ENCODE results near the gene TP63. TPM values are rescaled to one million over a fixed set of nuclear protein-coding genes. Genes with fewer than 3 reads are reported as not detected.

The TP63 gene
- total RNA-seq, 1 experiment from 2014 or later = 3.6 TPM

GRCh38 chr3:189699885-189700284 lies 68.7 kb downstream of the TP63 start:
- H3K79me2 ChIP-seq (ENCODE audit: low read depth) = no peaks in the 10 kb centered on the region
- H3F3A ChIP-seq (ENCODE audit: insufficient read depth, low read depth) = no peaks in the 10 kb centered on the region

GRCh38 chr3:189702066-189702646 lies 71.0 kb downstream of the TP63 start:
- H3K4me2 ChIP-seq = no peak overlapping the region
- DNase-seq = no peak
- H3K9me3 ChIP-seq (ENCODE audit: insufficient read depth, low read depth) = peaks cover 7% of the 10 kb centered on the region; the same call in 1 of the 2 replicates
- H2AFZ ChIP-seq = no peak overlapping the region
- TF ChIP-seq EZH2 (IDR thresholded peaks at IDR 0.05; ENCODE audit: low read depth) (no peak), CTCF (conservative IDR thresholded peaks at IDR 0.05) (no peak)
- no peaks in the 10 kb centered on the region for H3K79me2 ChIP-seq (ENCODE audit: low read depth)
- BruUV-seq (replicated peaks) = no TSS peak
- CTCF ChIA-PET = no interaction called here
- intact Hi-C loops (cut with micrococcal nuclease; ENCODE audit: unreplicated experiment) = no loop called here
- no peak overlapping the region for H3K27ac ChIP-seq
- H3K4me3 ChIP-seq = no peak overlapping the region
- no peaks in the 10 kb centered on the region for H3K4me1 ChIP-seq (replicated peaks; ENCODE audit: insufficient read depth)
- no peaks in the 10 kb centered on the region for H3K27me3 ChIP-seq (ENCODE audit: insufficient read depth, low read depth)
- H3K36me3 ChIP-seq (ENCODE audit: low read depth) = no peaks in the 10 kb centered on the region
- H3F3A ChIP-seq (ENCODE audit: insufficient read depth, low read depth) = no peaks in the 10 kb centered on the region
- H4K20me1 ChIP-seq (ENCODE audit: insufficient read depth) = no peaks in the 10 kb centered on the region
- H3K9me2 ChIP-seq (ENCODE audit: insufficient read depth) = no peaks in the 10 kb centered on the region; the same call in 1 of the 2 replicates
- POLR2A ChIA-PET (ENCODE audit: unreplicated experiment) = interaction anchor here (0.7 kb wide), 1 partner anchor 365 kb away, joined by 3 read pairs; no protein-coding TSS in a partner anchor

More at GRCh38 chr3:189699885-189700284, 68.7 kb downstream of the TP63 start:
- CTCF ChIA-PET = no interaction called here
- DNase-seq = peak in 1 of 2 experiments; percentile 13
- Histone ChIP-seq H4K20me1 (ENCODE audit: insufficient read depth) (no peaks in the 10 kb centered on the region), H3K9me3 (ENCODE audit: insufficient read depth, low read depth) (peaks cover 12% of the 10 kb centered on the region; the same call in 1 of the 2 replicates), H3K27ac (no peak overlapping the region), H3K27me3 (ENCODE audit: insufficient read depth, low read depth) (no peaks in the 10 kb centered on the region), H3K9me2 (ENCODE audit: insufficient read depth) (no peaks in the 10 kb centered on the region), H3K4me3 (no peak overlapping the region), H2AFZ (no peak overlapping the region), H3K36me3 (ENCODE audit: low read depth) (no peaks in the 10 kb centered on the region), H3K4me1 (replicated peaks; ENCODE audit: insufficient read depth) (no peaks in the 10 kb centered on the region), H3K4me2 (no peak overlapping the region)
- intact Hi-C loops (cut with micrococcal nuclease; ENCODE audit: unreplicated experiment) = no loop called here
- POLR2A ChIA-PET (ENCODE audit: unreplicated experiment) = interaction anchor here (0.5 to 0.6 kb wide), 2 partner anchors 11 to 244 kb away, joined by 3 to 9 read pairs; no protein-coding TSS in a partner anchor
- no TSS peak for BruUV-seq (replicated peaks)
- TF ChIP-seq CTCF (conservative IDR thresholded peaks at IDR 0.05) (no peak), EZH2 (IDR thresholded peaks at IDR 0.05; ENCODE audit: low read depth) (no peak)

- no peaks in the 10 kb centered on the region; the same call in none of the 2 replicates for H3K9me2 ChIP-seq (ENCODE audit: insufficient read depth)
- POLR2A ChIA-PET (ENCODE audit: unreplicated experiment) = no interaction called here
- H3K36me3 ChIP-seq (ENCODE audit: low read depth) = no peaks in the 10 kb centered on the region
- H2AFZ ChIP-seq = no peak overlapping the region
- H3K27ac ChIP-seq = no peak overlapping the region
- DNase-seq = no peak
- no peak for TF ChIP-seq CTCF (conservative IDR thresholded peaks at IDR 0.05)
- TF ChIP-seq EZH2 (IDR thresholded peaks at IDR 0.05; ENCODE audit: low read depth) = no peak
- no peaks in the 10 kb centered on the region for H3F3A ChIP-seq (ENCODE audit: insufficient read depth, low read depth)
- CTCF ChIA-PET = no interaction called here
- no peaks in the 10 kb centered on the region for H4K20me1 ChIP-seq (ENCODE audit: insufficient read depth)
- no TSS peak for BruUV-seq (replicated peaks)
- no peaks in the 10 kb centered on the region for H3K27me3 ChIP-seq (ENCODE audit: insufficient read depth, low read depth)
- no peak overlapping the region for H3K4me2 ChIP-seq
- no peaks in the 10 kb centered on the region for H3K79me2 ChIP-seq (ENCODE audit: low read depth)
- intact Hi-C loops (cut with micrococcal nuclease; ENCODE audit: unreplicated experiment) = no loop called here
- no peaks in the 10 kb centered on the region for H3K4me1 ChIP-seq (replicated peaks; ENCODE audit: insufficient read depth)
- H3K9me3 ChIP-seq (ENCODE audit: insufficient read depth, low read depth) = peaks cover 6% of the 10 kb centered on the region; the same call in 1 of the 2 replicates
- H3K4me3 ChIP-seq = no peak overlapping the region
These were observed 72.7 kb downstream of the TP63 start for GRCh38 chr3:189703865-189704264.

Measured in PC-9 (cell line).